WTC11 (cell line): ENCODE data around the gene PSKH1. TPM values are rescaled to one million over a fixed set of nuclear protein-coding genes. Genes with fewer than 3 reads are reported as not detected.
A peak's percentile ranks its signal among the peaks of the same experiment; 100 is the strongest.

ENCODE experiments used
- ATAC-seq: fragments of 200-7000 bp; cut with Tn5 transposase; 2 replicates; pipeline ENCODE4 v1.10.0; 2021; ENCODE audit warnings: mild to moderate bottlenecking, moderate library complexity
- CTCF ChIA-PET: fragments of 300-600 bp; sonication (Branson Sonifier 250); formaldehyde crosslinking; loops from one replicate; lab custom pipeline; 2021; ENCODE audit warnings: antibody characterized with exemption; lab: Charles Lee
- POLR2A ChIA-PET: fragments of 350-600 bp; sonication (Branson Sonifier 250); formaldehyde crosslinking; loops from one replicate; lab custom pipeline; 2021; ENCODE audit warnings: antibody characterized with exemption; lab: Charles Lee
- DNase-seq: peaks from one replicate; pipeline ENCODE4 v3.0.0; 2021; ENCODE audit warnings: low spot score
- H3K27ac Mint-ChIP-seq: 2 replicates; pipeline ENCODE4 v1.8.0; 2021; ENCODE audit warnings: mixed read lengths
- H3K27me3 Mint-ChIP-seq: 2 replicates; pipeline ENCODE4 v1.8.0; 2021; ENCODE audit warnings: low read depth, mild to moderate bottlenecking, moderate library complexity, mixed read lengths
- H3K36me3 Mint-ChIP-seq: 2 replicates; pipeline ENCODE4 v1.8.0; 2021; ENCODE audit warnings: mixed read lengths
- H3K4me1 Mint-ChIP-seq: 2 replicates; pipeline ENCODE4 v1.8.0; 2022; ENCODE audit warnings: mixed read lengths
- H3K4me3 Mint-ChIP-seq: 2 replicates; pipeline ENCODE4 v1.8.0; 2021; ENCODE audit warnings: mild to moderate bottlenecking, moderate library complexity, mixed read lengths
- H3K9me3 Mint-ChIP-seq: 2 replicates; pipeline ENCODE4 v1.8.0; 2021; ENCODE audit warnings: mixed read lengths
- ARID4B ChIP-seq: sonication (generic); formaldehyde crosslinking; IDR thresholded peaks from 2 replicates; pipeline ENCODE4 v1.8.0; 2023; ENCODE audit warnings: missing genetic modification reagents, mild to moderate bottlenecking, borderline replicate concordance
- ATF2 ChIP-seq: sonication (generic); formaldehyde crosslinking; IDR thresholded peaks from 2 replicates; pipeline ENCODE4 v1.8.1; 2022; ENCODE audit warnings: low read depth, missing genetic modification reagents, borderline replicate concordance
- E2F4 ChIP-seq: sonication (generic); formaldehyde crosslinking; IDR thresholded peaks from 2 replicates; pipeline ENCODE4 v1.8.1; 2022; ENCODE audit warnings: low read depth, mild to moderate bottlenecking, moderate library complexity, missing genetic modification reagents, borderline replicate concordance
- FOXJ3 ChIP-seq: sonication (generic); formaldehyde crosslinking; IDR thresholded peaks from 2 replicates; pipeline ENCODE4 v1.9.0; 2021; ENCODE audit warnings: missing genetic modification reagents, mild to moderate bottlenecking, borderline replicate concordance
- GABPB1 ChIP-seq: sonication (generic); formaldehyde crosslinking; IDR thresholded peaks from 2 replicates; pipeline ENCODE4 v1.8.1; 2023; ENCODE audit warnings: mild to moderate bottlenecking, missing genetic modification reagents
- HMGXB4 ChIP-seq: sonication (generic); formaldehyde crosslinking; IDR thresholded peaks from 2 replicates; pipeline ENCODE4 v1.8.1; 2023; ENCODE audit warnings: mild to moderate bottlenecking, moderate library complexity, missing genetic modification reagents
- IRF1 ChIP-seq: sonication (generic); formaldehyde crosslinking; IDR thresholded peaks from 2 replicates; pipeline ENCODE4 v1.8.0; 2023; ENCODE audit warnings: missing genetic modification reagents
- JUN ChIP-seq: sonication (generic); formaldehyde crosslinking; IDR thresholded peaks from 2 replicates; pipeline ENCODE4 v1.8.0; 2023; ENCODE audit warnings: mild to moderate bottlenecking, missing genetic modification reagents
- NFE2L1 ChIP-seq: sonication (generic); formaldehyde crosslinking; IDR thresholded peaks from 2 replicates; pipeline ENCODE4 v1.8.1; 2023; ENCODE audit warnings: missing genetic modification reagents
- OVOL2 ChIP-seq: fragments of 250-450 bp; sonication (Bioruptor Pico); IDR thresholded peaks from 2 replicates; pipeline ENCODE4 v1.9.0; 2021; ENCODE audit warnings: mild to moderate bottlenecking, borderline replicate concordance
- PRRX2 ChIP-seq: fragments of 250-450 bp; sonication (Bioruptor Pico); IDR thresholded peaks from 2 replicates; pipeline ENCODE4 v1.8.0; 2021; ENCODE audit warnings: mild to moderate bottlenecking
- SMAD4 ChIP-seq: sonication (generic); formaldehyde crosslinking; IDR thresholded peaks from 2 replicates; pipeline ENCODE4 v1.8.0; 2022; ENCODE audit warnings: mild to moderate bottlenecking, missing genetic modification reagents
- STAT6 ChIP-seq: sonication (generic); formaldehyde crosslinking; conservative IDR thresholded peaks from 2 replicates; pipeline ENCODE4 v1.8.1; 2023; ENCODE audit warnings: mild to moderate bottlenecking, low read depth, missing genetic modification reagents, moderate library complexity
- ZNF425 ChIP-seq: fragments of 250-450 bp; sonication (Bioruptor Pico); conservative IDR thresholded peaks from 2 replicates; pipeline ENCODE4 v1.9.0; 2021; ENCODE audit warnings: mild to moderate bottlenecking
- ZNF532 ChIP-seq: fragments of 250-450 bp; sonication (Bioruptor Pico); IDR thresholded peaks from 2 replicates; pipeline ENCODE4 v1.9.0; 2021; ENCODE audit warnings: mild to moderate bottlenecking, borderline replicate concordance
- total RNA-seq: library from RNA; stranded (reverse); gene quantifications from 3 replicates; pipeline ENCODE4 v1.2.3, GENCODE V29; 2021

Gene PSKH1
- total RNA-seq, 1 experiment from 2014 or later: 32.6 TPM

- ATAC-seq: peak; percentile 74
- H3K27me3 Mint-ChIP-seq: no peaks in the 10 kb centered on the region
- H3K27ac Mint-ChIP-seq: peak within 1 kb of the TSS; percentile 90
- POLR2A ChIA-PET: no interaction called here
- H3K4me1 Mint-ChIP-seq: peaks cover 15% of the 10 kb centered on the region
- peaks cover 35% of the 10 kb centered on the region for H3K36me3 Mint-ChIP-seq
- CTCF ChIA-PET: interaction anchor here (0.8 to 3.2 kb wide), 9 partner anchors 11 to 352 kb away, joined by 3 to 29 read pairs (median 4); partner anchors contain the start of gene NRN1L
- peak within 1 kb of the TSS; percentile 92 for H3K4me3 Mint-ChIP-seq
- peak; percentile 76 for DNase-seq
- no peaks in the 10 kb centered on the region for H3K9me3 Mint-ChIP-seq
- TF ChIP-seq HMGXB4 (CRISPR knock-in tag): peak; percentile 73; the same call in 1 of the 2 replicates
- peak; percentile 80 for TF ChIP-seq ARID4B (CRISPR knock-in tag)
- peak; percentile 30; the same call in 1 of the 2 replicates for TF ChIP-seq PRRX2
- no peak for TF ChIP-seq STAT6 (CRISPR knock-in tag)
- no peak for TF ChIP-seq ZNF425 (CRISPR knock-in tag)
- TF ChIP-seq E2F4 (CRISPR knock-in tag): peak; percentile 84; the same call in 1 of the 2 replicates
- TF ChIP-seq ZNF532 (CRISPR knock-in tag): no peak
- TF ChIP-seq FOXJ3 (CRISPR knock-in tag): 0 out of 2 replicates have a peak, but pooled peaks have one; percentile 24
- TF ChIP-seq IRF1 (CRISPR knock-in tag): peak; percentile 65; the same call in 1 of the 2 replicates
- TF ChIP-seq NFE2L1 (CRISPR knock-in tag): peak; percentile 86; the same call in 1 of the 2 replicates
- peak; percentile 71; the same call in 1 of the 2 replicates for TF ChIP-seq OVOL2
- TF ChIP-seq SMAD4 (CRISPR knock-in tag): no peak
- TF ChIP-seq ATF2 (CRISPR knock-in tag): no peak
- peak; percentile 92 for TF ChIP-seq GABPB1 (CRISPR knock-in tag)
- peak; percentile 56; the same call in 1 of the 2 replicates for TF ChIP-seq JUN
Observed at GRCh38 chr16:67872631-67873434, 20.2 kb upstream of the PSKH1 start, which contains the start of gene EDC4. TSS of gene EDC4 (plus strand) at chr16:67873052. CDS start at chr16:67873262, 210 bp downstream.
